Lung microvascular endothelial cell (primary cell): ENCODE results near the gene MSX1. TPM values are rescaled to one million over a fixed set of nuclear protein-coding genes. Genes with fewer than 3 reads are reported as not detected.

Experiments used
- DNase-seq, 2 donors: peaks; one replicate each; pipeline versions ENCODE4 v3.0.0 to v3.0.0-alpha.2; 2010; ENCODE audit warnings: low read depth in 2 of 2
- total RNA-seq: library from RNA; depleted of rRNA; stranded (reverse); fragments of >200 nt; gene quantifications from 2 replicates; pipeline ENCODE4 v1.2.1, GENCODE V29; 2014

MSX1 gene
- total RNA-seq, 1 donor from 2014 or later: 0.40 TPM

GRCh38 chr4:4868758-4869723, 9.6 kb downstream of the MSX1 start:
- DNase-seq: no peak

- DNase-seq: no peak
Observed at GRCh38 chr4:4869731-4870571, 10.5 kb downstream of the MSX1 start.

DNA sequence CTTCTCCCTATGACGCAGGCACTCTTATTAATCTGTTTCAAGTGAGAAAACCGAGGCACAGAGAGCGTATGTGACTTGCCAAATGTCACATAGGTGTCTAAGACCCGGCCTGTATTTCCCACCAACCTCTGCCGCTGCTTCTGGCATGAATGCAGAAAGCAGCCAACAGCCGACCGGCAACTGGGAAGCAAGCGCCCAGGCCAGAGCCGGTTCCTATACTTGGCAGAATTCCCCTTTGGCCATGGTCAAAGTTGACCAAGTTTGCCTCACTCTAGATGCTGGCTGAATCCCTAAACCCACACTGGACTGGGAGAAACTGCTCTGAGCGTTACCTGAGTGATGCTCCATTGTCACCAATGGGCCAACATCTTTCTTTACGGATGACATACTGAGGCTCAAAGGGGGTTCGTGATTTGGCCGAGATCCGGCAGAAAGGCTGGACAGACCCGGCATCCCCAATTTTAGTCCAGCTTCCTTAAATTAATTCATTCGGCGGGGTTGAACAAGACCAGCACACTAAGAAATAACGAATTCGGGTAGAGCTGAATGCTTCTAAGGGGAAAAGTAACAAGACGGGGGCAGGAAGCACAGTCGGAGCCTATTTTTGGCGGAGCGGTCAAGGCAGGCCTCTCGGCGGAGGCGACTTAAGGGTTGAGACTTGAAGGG, 11.2 kb downstream of the MSX1 start:
- no peak for DNase-seq

DNA sequence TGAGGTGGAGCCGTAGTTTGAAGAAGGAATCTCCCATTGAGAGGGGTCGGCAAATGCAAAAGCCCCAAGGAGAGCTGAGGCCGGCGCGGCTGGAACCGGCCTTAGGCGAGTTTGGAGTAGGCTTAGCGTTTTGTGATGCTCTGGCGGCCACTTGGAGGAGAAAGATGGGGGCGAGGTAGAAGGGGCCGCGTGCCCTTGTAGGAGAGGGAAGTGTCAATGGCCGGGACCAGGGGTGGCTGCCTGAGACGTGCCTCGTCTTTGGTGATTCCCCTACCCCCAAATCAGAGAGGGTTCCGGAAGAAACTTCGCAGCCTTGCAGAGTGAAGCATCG, 11.7 kb downstream of the MSX1 start:
- DNase-seq: no peak

DNA sequence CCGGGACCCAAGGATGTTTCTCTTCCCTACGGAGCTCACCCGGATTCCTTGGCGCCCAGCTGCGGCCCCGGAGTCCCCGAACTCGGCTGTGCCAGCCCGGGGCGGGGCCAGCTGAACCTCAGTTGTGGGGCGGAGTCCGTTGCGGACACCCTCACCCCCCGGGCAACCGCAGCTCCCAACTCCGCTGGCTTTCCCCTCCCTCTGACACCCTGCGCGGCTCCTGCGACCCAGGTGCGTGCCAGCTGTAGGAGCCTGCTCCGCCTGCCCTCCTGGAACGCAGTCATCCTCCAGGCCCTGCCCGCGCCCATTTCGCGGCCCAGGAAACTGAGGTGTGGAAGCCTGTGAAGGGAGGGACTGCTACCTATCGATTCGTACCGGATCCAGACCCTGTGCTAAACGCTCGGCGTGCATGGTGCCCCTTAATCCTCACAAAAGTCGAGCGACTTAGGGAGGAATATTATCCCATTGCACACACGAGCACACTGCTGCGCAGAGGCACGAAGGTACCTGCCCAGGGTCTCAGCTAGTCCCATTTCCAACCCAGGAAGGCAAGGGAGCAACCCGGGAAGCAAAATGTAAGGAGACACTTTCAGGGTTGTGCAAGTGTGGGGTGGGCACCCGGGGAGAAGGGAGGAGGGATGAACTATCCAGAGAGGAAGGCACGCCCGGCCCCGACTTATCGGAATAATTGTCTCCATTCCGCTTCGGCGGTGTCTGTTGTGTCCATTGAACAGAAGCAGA, 12.3 kb downstream of the MSX1 start:
- no peak for DNase-seq

- no peak for DNase-seq
Observed at GRCh38 chr4:4872314-4872903, 12.9 kb downstream of the MSX1 start.

DNA sequence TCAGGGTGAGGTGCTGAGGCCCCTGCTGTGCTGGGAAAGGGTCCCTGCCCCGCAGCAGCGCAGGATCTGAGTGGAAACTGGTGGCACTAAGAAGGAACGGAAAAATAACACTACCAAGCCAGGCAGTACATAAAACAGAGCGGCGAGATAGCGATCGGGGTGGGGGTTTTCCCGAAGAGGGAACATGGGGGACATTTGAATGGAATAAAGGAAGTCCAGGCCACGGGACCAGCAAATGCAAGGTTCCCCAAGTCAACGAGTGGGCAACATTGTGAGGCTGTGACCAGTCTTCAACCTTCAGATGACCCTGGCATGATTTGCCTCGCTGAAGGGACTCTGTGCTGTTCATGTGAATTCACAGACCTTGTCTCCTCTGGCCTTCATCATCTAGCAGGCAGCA, 13.7 kb downstream of the MSX1 start:
- DNase-seq: no peak

DNA sequence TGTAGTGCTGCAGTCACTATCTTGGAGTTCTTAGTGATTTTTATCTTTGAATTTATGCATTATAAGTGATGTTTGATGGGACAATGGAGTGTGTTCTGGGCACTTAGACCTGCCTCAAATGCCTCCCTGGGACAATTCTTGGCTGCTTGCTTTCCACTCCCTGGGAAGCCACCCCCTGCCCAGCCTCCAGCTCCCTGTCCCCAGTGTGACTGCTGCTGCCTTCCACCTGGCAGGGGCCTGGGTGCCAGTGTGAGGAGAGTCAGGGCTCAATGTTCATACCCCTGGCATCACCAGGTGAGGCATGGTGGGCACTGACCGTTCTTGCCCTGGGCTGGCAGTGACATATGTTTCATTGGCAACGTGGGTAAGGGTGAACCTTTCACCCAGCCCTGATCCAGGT, 14.8 kb downstream of the MSX1 start:
- DNase-seq: no peak

GRCh38 chr4:4875147-4875546, 15.7 kb downstream of the MSX1 start:
- no peak for DNase-seq

- no peak for DNase-seq
Observed at GRCh38 chr4:4875611-4876010, 16.1 kb downstream of the MSX1 start.

GRCh38 chr4:4876945-4877661, 17.6 kb downstream of the MSX1 start:
- no peak for DNase-seq

DNA sequence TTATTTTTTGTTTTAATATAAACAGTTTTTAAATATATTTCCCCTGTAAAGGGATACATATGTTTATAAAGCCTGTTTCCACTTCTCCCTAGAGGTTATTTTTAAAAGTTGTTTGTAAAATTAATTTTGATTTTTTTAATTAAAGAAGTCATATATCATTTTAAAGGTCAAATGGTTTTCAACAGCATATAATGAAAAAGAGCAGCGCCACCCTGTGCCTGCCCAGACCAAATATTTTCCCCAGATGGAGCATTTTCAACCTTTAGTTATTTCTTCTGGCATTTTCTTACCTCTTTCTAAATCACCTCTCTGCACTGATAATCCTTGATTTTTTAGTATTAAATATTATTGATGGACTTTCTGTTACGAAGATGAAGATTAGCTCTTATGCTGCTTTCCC, 21.0 kb downstream of the MSX1 start:
- no peak for DNase-seq

GRCh38 chr4:4881432-4881831, 22.0 kb downstream of the MSX1 start:
- no peak for DNase-seq

DNA sequence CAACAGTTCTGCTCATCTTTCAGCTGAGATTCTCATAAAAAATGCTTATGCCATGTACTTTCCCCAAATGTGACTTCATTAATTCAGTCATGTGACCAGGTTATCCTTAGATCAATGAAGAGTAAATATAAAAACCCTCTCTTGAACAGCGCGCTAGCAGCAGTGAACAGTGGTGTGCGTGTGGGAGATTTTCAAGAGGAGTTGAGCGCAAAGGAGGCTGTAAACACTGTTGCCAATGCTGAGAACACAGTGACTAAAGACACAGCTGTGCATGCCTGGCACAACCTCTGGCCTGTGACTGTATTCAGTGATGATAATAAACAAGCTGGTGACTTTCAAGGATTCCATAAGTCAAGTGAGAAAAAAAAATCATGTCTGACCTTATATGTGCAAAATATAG, 25.1 kb downstream of the MSX1 start:
- no peak for DNase-seq

GRCh38 chr4:4887426-4887825, 28.0 kb downstream of the MSX1 start:
- DNase-seq: no peak

- no peak for DNase-seq
Observed at GRCh38 chr4:4888695-4889094, 29.2 kb downstream of the MSX1 start.

DNA sequence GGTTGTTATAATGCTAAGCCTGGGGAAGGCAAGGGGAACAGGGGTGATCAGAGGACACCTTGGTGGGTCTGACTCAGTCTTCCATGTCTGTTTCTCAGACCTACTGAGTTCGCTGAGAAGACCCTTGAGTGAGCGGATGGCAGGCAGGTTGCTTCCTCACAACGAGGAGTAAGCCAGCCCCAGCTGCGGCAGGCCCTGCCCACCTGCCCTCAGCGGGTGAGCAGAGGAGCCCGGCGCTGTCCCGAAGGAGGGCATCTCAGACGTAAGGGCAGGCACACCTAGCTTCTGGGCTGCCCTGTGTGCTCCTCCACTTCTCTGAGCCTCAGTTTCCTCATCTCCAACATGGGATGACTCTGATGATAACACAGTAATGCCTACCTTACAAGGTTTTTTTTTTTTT, 30.3 kb downstream of the MSX1 start:
- DNase-seq: no peak

DNA sequence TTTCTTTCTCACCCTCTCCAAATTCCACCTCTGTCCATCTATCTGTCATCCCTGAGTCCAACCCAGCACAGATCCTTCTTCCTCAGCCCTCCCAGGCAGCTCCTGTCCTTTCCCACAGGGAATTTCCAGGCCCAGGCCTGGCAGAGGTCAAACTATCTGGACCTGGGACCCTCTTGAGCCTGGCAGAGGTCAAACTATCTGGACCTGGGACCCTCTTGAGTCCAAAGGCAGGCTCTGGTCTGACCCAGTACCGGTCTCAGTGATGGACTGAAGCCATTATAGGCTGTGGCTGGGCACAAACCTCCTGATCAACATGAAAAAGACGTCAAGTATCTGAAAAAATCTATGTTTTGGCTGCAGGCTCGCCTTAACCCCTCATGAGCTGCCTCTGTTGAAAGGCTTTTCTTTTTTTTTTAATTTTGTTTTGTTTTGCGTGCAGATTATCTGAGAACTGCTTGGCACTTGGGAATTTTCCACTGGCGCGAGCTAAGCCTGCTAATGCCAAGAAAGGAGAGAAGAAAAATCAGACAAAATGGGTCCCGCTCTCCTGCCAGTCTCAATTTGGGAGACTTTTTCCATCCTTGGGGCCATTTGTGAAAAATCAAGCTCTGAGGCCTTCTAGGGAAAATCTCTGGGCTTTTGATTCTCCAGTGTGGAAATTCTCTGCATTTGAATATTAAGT, 31.2 kb downstream of the MSX1 start:
- no peak for DNase-seq

- DNase-seq: no peak
Observed at GRCh38 chr4:4893721-4894120, 34.3 kb downstream of the MSX1 start.
